WTC11 (cell line): ENCODE results near the gene CYTH3. TPM values are rescaled to one million over a fixed set of nuclear protein-coding genes. Genes with fewer than 3 reads are reported as not detected.
A peak's percentile ranks its signal among the peaks of the same experiment; 100 is the strongest.

Experiments used
- ATAC-seq: fragments of 200-7000 bp; cut with Tn5 transposase; 2 replicates; pipeline ENCODE4 v1.10.0; 2021; ENCODE audit warnings: mild to moderate bottlenecking, moderate library complexity
- CTCF ChIA-PET: fragments of 300-600 bp; sonication (Branson Sonifier 250); formaldehyde crosslinking; loops from one replicate; lab custom pipeline; 2021; ENCODE audit warnings: antibody characterized with exemption; lab: Charles Lee
- POLR2A ChIA-PET: fragments of 350-600 bp; sonication (Branson Sonifier 250); formaldehyde crosslinking; loops from one replicate; lab custom pipeline; 2021; ENCODE audit warnings: antibody characterized with exemption; lab: Charles Lee
- DNase-seq: peaks from one replicate; pipeline ENCODE4 v3.0.0; 2021; ENCODE audit warnings: low spot score
- H3K27ac Mint-ChIP-seq: 2 replicates; pipeline ENCODE4 v1.8.0; 2021; ENCODE audit warnings: mixed read lengths
- H3K27me3 Mint-ChIP-seq: 2 replicates; pipeline ENCODE4 v1.8.0; 2021; ENCODE audit warnings: low read depth, mild to moderate bottlenecking, moderate library complexity, mixed read lengths
- H3K36me3 Mint-ChIP-seq: 2 replicates; pipeline ENCODE4 v1.8.0; 2021; ENCODE audit warnings: mixed read lengths
- H3K4me1 Mint-ChIP-seq: 2 replicates; pipeline ENCODE4 v1.8.0; 2022; ENCODE audit warnings: mixed read lengths
- H3K4me3 Mint-ChIP-seq: 2 replicates; pipeline ENCODE4 v1.8.0; 2021; ENCODE audit warnings: mild to moderate bottlenecking, moderate library complexity, mixed read lengths
- H3K9me3 Mint-ChIP-seq: 2 replicates; pipeline ENCODE4 v1.8.0; 2021; ENCODE audit warnings: mixed read lengths
- EMX1 ChIP-seq: fragments of 250-450 bp; sonication (Bioruptor Pico); IDR thresholded peaks from 2 replicates; pipeline ENCODE4 v1.8.0; 2021; ENCODE audit warnings: mild to moderate bottlenecking
- ETV6 ChIP-seq: sonication (generic); formaldehyde crosslinking; IDR thresholded peaks from 2 replicates; pipeline ENCODE4 v1.8.1; 2022; ENCODE audit warnings: mild to moderate bottlenecking, missing genetic modification reagents
- GABPB1 ChIP-seq: sonication (generic); formaldehyde crosslinking; IDR thresholded peaks from 2 replicates; pipeline ENCODE4 v1.8.1; 2023; ENCODE audit warnings: mild to moderate bottlenecking, missing genetic modification reagents
- IRF2 ChIP-seq: sonication (generic); formaldehyde crosslinking; IDR thresholded peaks from 2 replicates; pipeline ENCODE4 v1.8.0; 2022; ENCODE audit warnings: low read depth, missing genetic modification reagents, borderline replicate concordance
- MXD4 ChIP-seq: fragments of 250-450 bp; sonication (Bioruptor Pico); IDR thresholded peaks from 2 replicates; pipeline ENCODE4 v1.8.0; 2021; ENCODE audit warnings: mild to moderate bottlenecking, moderate library complexity, borderline replicate concordance
- NFATC4 ChIP-seq: fragments of 250-450 bp; sonication (Bioruptor Pico); IDR thresholded peaks from 2 replicates; pipeline ENCODE4 v1.9.0; 2021; ENCODE audit warnings: mild to moderate bottlenecking
- PRRX2 ChIP-seq: fragments of 250-450 bp; sonication (Bioruptor Pico); IDR thresholded peaks from 2 replicates; pipeline ENCODE4 v1.8.0; 2021; ENCODE audit warnings: mild to moderate bottlenecking
- ZBTB21 ChIP-seq: sonication (generic); formaldehyde crosslinking; IDR thresholded peaks from 2 replicates; pipeline ENCODE4 v1.8.1; 2023; ENCODE audit warnings: mild to moderate bottlenecking, missing genetic modification reagents, borderline replicate concordance
- ZNF232 ChIP-seq: sonication (generic); formaldehyde crosslinking; IDR thresholded peaks from 2 replicates; pipeline ENCODE4 v1.8.0; 2022; ENCODE audit warnings: mild to moderate bottlenecking, missing genetic modification reagents
- ZNF317 ChIP-seq: sonication (generic); formaldehyde crosslinking; IDR thresholded peaks from 2 replicates; pipeline ENCODE4 v1.8.1; 2023; ENCODE audit warnings: low read depth, mild to moderate bottlenecking, moderate library complexity, missing genetic modification reagents, borderline replicate concordance
- total RNA-seq: library from RNA; stranded (reverse); gene quantifications from 3 replicates; pipeline ENCODE4 v1.2.3, GENCODE V29; 2021
- TF ChIP-seq, protein P1 (sequence below): fragments of 250-450 bp; sonication (Bioruptor Pico); IDR thresholded peaks from 2 replicates; pipeline ENCODE4 v2.1.2; 2022; ENCODE audit warnings: mild to moderate bottlenecking, moderate library complexity
- TF ChIP-seq, protein P2 (sequence below): sonication (generic); formaldehyde crosslinking; IDR thresholded peaks from 2 replicates; pipeline ENCODE4 v1.8.0; 2022; ENCODE audit warnings: mild to moderate bottlenecking, missing genetic modification reagents
- TF ChIP-seq, protein P3 (sequence below): fragments of 250-450 bp; sonication (Bioruptor Pico); IDR thresholded peaks from 2 replicates; pipeline ENCODE4 v1.8.0; 2021; ENCODE audit warnings: mild to moderate bottlenecking
- TF ChIP-seq, protein P4 (sequence below): fragments of 250-450 bp; sonication (Bioruptor Pico); IDR thresholded peaks from 2 replicates; pipeline ENCODE4 v1.9.0; 2021; ENCODE audit warnings: mild to moderate bottlenecking, borderline replicate concordance
- TF ChIP-seq, protein P5 (sequence below): sonication (generic); formaldehyde crosslinking; IDR thresholded peaks from 2 replicates; pipeline ENCODE4 v1.8.0; 2022; ENCODE audit warnings: missing genetic modification reagents

The CYTH3 gene
- total RNA-seq, 1 experiment from 2014 or later = 13.2 TPM

DNA sequence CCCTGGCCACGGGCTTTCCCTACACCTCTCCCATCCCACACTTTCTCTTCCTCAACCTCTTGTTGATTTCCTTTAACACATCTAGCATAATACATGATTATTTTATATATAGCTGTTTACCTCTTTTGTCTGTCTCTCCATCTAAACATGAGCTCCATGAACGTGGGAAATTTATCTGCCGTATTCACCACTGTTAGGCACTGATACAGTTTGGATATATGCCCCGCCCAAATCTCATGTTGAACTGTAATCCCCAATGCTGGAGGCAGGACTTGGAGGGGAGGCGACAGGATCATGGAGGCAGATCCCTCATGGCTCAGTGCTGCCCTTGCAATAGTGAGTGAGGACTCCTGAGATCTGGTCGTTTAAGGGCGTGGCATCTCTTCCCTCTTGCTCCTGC lies 5.7 kb downstream of the CYTH3 start:
- H3K27ac Mint-ChIP-seq = no peak overlapping the region
- no peak for DNase-seq
- H3K4me1 Mint-ChIP-seq = peaks cover 34% of the 10 kb centered on the region
- no peak for ATAC-seq
- no peaks in the 10 kb centered on the region for H3K9me3 Mint-ChIP-seq
- peaks cover 13% of the 10 kb centered on the region for H3K27me3 Mint-ChIP-seq
- TF ChIP-seq ZNF317 (CRISPR knock-in tag) = peak; percentile 83
- TF ChIP-seq NFATC4 (CRISPR knock-in tag) = no peak
- no peak for TF ChIP-seq GABPB1 (CRISPR knock-in tag)
- no peak for TF ChIP-seq ETV6 (CRISPR knock-in tag)
- TF ChIP-seq EMX1 (CRISPR knock-in tag) = no peak
- TF ChIP-seq MXD4 = no peak
- no peaks in the 10 kb centered on the region for H3K36me3 Mint-ChIP-seq
- H3K4me3 Mint-ChIP-seq = no peak overlapping the region
- POLR2A ChIA-PET = no interaction called here
- CTCF ChIA-PET = interaction anchor here (4.0 kb wide), 1 partner anchor 107 kb away, joined by 16 read pairs; no protein-coding TSS in a partner anchor

DNA sequence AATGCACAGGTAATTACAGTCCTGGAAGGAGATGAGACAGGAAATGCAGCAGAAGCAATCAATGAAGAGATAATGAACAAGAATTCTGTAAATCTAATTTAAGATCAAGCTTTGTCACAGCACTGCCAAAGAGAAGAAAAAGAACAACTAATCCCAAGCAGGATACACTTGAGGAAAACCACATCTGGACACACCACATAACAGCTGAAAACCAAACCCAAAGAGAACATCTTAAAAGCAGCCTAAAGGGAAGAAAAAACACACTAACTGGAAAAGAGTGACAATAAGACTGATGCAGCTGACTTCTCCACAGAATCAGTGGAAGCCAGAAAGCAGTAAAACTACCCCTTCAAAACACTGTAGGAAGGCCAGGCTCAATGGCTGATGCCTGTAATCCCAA lies 10.2 kb downstream of the CYTH3 start:
- ATAC-seq (no peak), DNase-seq (no peak)
- peak overlapping the region; percentile 53 for H3K27ac Mint-ChIP-seq
- no peaks in the 10 kb centered on the region for H3K36me3 Mint-ChIP-seq
- H3K4me3 Mint-ChIP-seq = no peak overlapping the region
- H3K27me3 Mint-ChIP-seq = no peaks in the 10 kb centered on the region
- ChIA-PET CTCF (interaction anchor here (0.7 kb wide), 1 partner anchor 53 kb away, joined by 3 read pairs; no protein-coding TSS in a partner anchor), POLR2A (no interaction called here)
- peaks cover 30% of the 10 kb centered on the region for H3K4me1 Mint-ChIP-seq
- TF ChIP-seq, protein P1, sequence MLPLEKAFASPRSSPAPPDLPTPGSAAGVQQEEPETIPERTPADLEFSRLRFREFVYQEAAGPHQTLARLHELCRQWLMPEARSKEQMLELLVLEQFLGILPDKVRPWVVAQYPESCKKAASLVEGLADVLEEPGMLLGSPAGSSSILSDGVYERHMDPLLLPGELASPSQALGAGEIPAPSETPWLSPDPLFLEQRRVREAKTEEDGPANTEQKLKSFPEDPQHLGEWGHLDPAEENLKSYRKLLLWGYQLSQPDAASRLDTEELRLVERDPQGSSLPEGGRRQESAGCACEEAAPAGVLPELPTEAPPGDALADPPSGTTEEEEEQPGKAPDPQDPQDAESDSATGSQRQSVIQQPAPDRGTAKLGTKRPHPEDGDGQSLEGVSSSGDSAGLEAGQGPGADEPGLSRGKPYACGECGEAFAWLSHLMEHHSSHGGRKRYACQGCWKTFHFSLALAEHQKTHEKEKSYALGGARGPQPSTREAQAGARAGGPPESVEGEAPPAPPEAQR = no peak
- no peak for TF ChIP-seq ZBTB21 (CRISPR knock-in tag)
- TF ChIP-seq, protein P2, sequence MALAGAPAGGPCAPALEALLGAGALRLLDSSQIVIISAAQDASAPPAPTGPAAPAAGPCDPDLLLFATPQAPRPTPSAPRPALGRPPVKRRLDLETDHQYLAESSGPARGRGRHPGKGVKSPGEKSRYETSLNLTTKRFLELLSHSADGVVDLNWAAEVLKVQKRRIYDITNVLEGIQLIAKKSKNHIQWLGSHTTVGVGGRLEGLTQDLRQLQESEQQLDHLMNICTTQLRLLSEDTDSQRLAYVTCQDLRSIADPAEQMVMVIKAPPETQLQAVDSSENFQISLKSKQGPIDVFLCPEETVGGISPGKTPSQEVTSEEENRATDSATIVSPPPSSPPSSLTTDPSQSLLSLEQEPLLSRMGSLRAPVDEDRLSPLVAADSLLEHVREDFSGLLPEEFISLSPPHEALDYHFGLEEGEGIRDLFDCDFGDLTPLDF (CRISPR knock-in tag) = no peak
- TF ChIP-seq, protein P3, sequence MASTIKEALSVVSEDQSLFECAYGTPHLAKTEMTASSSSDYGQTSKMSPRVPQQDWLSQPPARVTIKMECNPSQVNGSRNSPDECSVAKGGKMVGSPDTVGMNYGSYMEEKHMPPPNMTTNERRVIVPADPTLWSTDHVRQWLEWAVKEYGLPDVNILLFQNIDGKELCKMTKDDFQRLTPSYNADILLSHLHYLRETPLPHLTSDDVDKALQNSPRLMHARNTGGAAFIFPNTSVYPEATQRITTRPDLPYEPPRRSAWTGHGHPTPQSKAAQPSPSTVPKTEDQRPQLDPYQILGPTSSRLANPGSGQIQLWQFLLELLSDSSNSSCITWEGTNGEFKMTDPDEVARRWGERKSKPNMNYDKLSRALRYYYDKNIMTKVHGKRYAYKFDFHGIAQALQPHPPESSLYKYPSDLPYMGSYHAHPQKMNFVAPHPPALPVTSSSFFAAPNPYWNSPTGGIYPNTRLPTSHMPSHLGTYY (CRISPR knock-in tag) = no peak
- TF ChIP-seq, protein P4, sequence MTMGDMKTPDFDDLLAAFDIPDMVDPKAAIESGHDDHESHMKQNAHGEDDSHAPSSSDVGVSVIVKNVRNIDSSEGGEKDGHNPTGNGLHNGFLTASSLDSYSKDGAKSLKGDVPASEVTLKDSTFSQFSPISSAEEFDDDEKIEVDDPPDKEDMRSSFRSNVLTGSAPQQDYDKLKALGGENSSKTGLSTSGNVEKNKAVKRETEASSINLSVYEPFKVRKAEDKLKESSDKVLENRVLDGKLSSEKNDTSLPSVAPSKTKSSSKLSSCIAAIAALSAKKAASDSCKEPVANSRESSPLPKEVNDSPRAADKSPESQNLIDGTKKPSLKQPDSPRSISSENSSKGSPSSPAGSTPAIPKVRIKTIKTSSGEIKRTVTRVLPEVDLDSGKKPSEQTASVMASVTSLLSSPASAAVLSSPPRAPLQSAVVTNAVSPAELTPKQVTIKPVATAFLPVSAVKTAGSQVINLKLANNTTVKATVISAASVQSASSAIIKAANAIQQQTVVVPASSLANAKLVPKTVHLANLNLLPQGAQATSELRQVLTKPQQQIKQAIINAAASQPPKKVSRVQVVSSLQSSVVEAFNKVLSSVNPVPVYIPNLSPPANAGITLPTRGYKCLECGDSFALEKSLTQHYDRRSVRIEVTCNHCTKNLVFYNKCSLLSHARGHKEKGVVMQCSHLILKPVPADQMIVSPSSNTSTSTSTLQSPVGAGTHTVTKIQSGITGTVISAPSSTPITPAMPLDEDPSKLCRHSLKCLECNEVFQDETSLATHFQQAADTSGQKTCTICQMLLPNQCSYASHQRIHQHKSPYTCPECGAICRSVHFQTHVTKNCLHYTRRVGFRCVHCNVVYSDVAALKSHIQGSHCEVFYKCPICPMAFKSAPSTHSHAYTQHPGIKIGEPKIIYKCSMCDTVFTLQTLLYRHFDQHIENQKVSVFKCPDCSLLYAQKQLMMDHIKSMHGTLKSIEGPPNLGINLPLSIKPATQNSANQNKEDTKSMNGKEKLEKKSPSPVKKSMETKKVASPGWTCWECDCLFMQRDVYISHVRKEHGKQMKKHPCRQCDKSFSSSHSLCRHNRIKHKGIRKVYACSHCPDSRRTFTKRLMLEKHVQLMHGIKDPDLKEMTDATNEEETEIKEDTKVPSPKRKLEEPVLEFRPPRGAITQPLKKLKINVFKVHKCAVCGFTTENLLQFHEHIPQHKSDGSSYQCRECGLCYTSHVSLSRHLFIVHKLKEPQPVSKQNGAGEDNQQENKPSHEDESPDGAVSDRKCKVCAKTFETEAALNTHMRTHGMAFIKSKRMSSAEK (CRISPR knock-in tag) = no peak
- TF ChIP-seq ZNF232 = no peak
- TF ChIP-seq, protein P5, sequence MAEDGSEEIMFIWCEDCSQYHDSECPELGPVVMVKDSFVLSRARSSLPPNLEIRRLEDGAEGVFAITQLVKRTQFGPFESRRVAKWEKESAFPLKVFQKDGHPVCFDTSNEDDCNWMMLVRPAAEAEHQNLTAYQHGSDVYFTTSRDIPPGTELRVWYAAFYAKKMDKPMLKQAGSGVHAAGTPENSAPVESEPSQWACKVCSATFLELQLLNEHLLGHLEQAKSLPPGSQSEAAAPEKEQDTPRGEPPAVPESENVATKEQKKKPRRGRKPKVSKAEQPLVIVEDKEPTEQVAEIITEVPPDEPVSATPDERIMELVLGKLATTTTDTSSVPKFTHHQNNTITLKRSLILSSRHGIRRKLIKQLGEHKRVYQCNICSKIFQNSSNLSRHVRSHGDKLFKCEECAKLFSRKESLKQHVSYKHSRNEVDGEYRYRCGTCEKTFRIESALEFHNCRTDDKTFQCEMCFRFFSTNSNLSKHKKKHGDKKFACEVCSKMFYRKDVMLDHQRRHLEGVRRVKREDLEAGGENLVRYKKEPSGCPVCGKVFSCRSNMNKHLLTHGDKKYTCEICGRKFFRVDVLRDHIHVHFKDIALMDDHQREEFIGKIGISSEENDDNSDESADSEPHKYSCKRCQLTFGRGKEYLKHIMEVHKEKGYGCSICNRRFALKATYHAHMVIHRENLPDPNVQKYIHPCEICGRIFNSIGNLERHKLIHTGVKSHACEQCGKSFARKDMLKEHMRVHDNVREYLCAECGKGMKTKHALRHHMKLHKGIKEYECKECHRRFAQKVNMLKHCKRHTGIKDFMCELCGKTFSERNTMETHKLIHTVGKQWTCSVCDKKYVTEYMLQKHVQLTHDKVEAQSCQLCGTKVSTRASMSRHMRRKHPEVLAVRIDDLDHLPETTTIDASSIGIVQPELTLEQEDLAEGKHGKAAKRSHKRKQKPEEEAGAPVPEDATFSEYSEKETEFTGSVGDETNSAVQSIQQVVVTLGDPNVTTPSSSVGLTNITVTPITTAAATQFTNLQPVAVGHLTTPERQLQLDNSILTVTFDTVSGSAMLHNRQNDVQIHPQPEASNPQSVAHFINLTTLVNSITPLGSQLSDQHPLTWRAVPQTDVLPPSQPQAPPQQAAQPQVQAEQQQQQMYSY (CRISPR knock-in tag) = no peak
- TF ChIP-seq PRRX2 (CRISPR knock-in tag) = no peak
- TF ChIP-seq IRF2 (CRISPR knock-in tag) = no peak
- TF ChIP-seq ZNF317 (CRISPR knock-in tag) = no peak
- H3K9me3 Mint-ChIP-seq = no peaks in the 10 kb centered on the region
